ENCODE results near the gene PLPPR3. TPM values are rescaled to one million over a fixed set of nuclear protein-coding genes. Genes with fewer than 3 reads are reported as not detected.

The PLPPR3 gene
- total RNA-seq, 2 donors from 2014 or later: 110 to 111 TPM

- Histone ChIP-seq H3K9ac (ENCODE audit: extremely low read depth, low read length, poor library complexity, severe bottlenecking) (peak overlapping the region; percentile 34), H3K4me1 (ENCODE audit: control insufficient read depth, insufficient read depth, low read length) (peaks cover 11% of the 10 kb centered on the region), H3K4me3 (ENCODE audit: low read length) (no peak overlapping the region), H3K27me3 (ENCODE audit: control insufficient read depth, insufficient read depth, low read length, poor library complexity, severe bottlenecking) (no peaks in the 10 kb centered on the region), H3K9me3 (ENCODE audit: control insufficient read depth, low read length) (no peaks in the 10 kb centered on the region), H3K36me3 (ENCODE audit: control insufficient read depth, insufficient read depth, low read length) (peaks cover 20% of the 10 kb centered on the region), H3K27ac (ENCODE audit: low read depth, low read length) (no peak overlapping the region)
- no peak for TF ChIP-seq CTCF (conservative IDR thresholded peaks at IDR 0.05)
- H3K27me3 Mint-ChIP-seq (ENCODE audit: insufficient read depth): no peaks in the 10 kb centered on the region
- DNase-seq: no peak
- peaks cover 22% of the 10 kb centered on the region for H3K36me3 Mint-ChIP-seq (ENCODE audit: low read depth)
- H3K27ac Mint-ChIP-seq: no peak overlapping the region
- peak overlapping the region; percentile 88 for H3K4me3 Mint-ChIP-seq
- peaks cover 21% of the 10 kb centered on the region for H3K4me1 Mint-ChIP-seq
- H3K9me3 Mint-ChIP-seq: no peaks in the 10 kb centered on the region
- WGBS, 2 experiments (ENCODE audit: insufficient coverage in 1 of 2, insufficient read length in 1 of 2): 92 to 97% methylated on average over 30 to 39 of the region's 39 CpGs
Measured at GRCh38 chr19:795691-796581, 25.8 kb downstream of the PLPPR3 start.

- Histone ChIP-seq H3K4me3 (ENCODE audit: low read length) (no peak overlapping the region), H3K36me3 (ENCODE audit: control insufficient read depth, insufficient read depth, low read length) (peaks cover 12% of the 10 kb centered on the region), H3K9me3 (ENCODE audit: control insufficient read depth, low read length) (no peaks in the 10 kb centered on the region), H3K27ac (ENCODE audit: low read depth, low read length) (no peak overlapping the region), H3K9ac (ENCODE audit: extremely low read depth, low read length, poor library complexity, severe bottlenecking) (no peak overlapping the region), H3K4me1 (ENCODE audit: control insufficient read depth, insufficient read depth, low read length) (peaks cover 4% of the 10 kb centered on the region), H3K27me3 (ENCODE audit: control insufficient read depth, insufficient read depth, low read length, poor library complexity, severe bottlenecking) (no peaks in the 10 kb centered on the region)
- Mint-ChIP-seq H3K36me3 (ENCODE audit: low read depth) (peaks cover 17% of the 10 kb centered on the region), H3K4me3 (no peak overlapping the region), H3K27me3 (ENCODE audit: insufficient read depth) (no peaks in the 10 kb centered on the region), H3K4me1 (peaks cover 15% of the 10 kb centered on the region), H3K27ac (no peak overlapping the region), H3K9me3 (no peaks in the 10 kb centered on the region)
- WGBS, 2 experiments (ENCODE audit: insufficient coverage in 1 of 2, insufficient read length in 1 of 2): 95 to 96% methylated on average over 21 to 28 of the region's 28 CpGs
- peak; percentile 56 for DNase-seq
- no peak for TF ChIP-seq CTCF (conservative IDR thresholded peaks at IDR 0.05)
Measured at GRCh38 chr19:795073-795611, 26.6 kb downstream of the PLPPR3 start.

- peak; percentile 55 for DNase-seq
- H3K4me1 Mint-ChIP-seq: peaks cover 18% of the 10 kb centered on the region
- no peaks in the 10 kb centered on the region for H3K9me3 Mint-ChIP-seq
- H3K36me3 ChIP-seq (ENCODE audit: control insufficient read depth, insufficient read depth, low read length): no peaks in the 10 kb centered on the region
- no peak overlapping the region for H3K27ac ChIP-seq (ENCODE audit: low read depth, low read length)
- H3K4me3 Mint-ChIP-seq: no peak overlapping the region
- H3K9me3 ChIP-seq (ENCODE audit: control insufficient read depth, low read length): no peaks in the 10 kb centered on the region
- no peaks in the 10 kb centered on the region for H3K27me3 ChIP-seq (ENCODE audit: control insufficient read depth, insufficient read depth, low read length, poor library complexity, severe bottlenecking)
- no peak for TF ChIP-seq CTCF (conservative IDR thresholded peaks at IDR 0.05)
- no peak overlapping the region for H3K27ac Mint-ChIP-seq
- no peak overlapping the region for H3K4me3 ChIP-seq (ENCODE audit: low read length)
- no peaks in the 10 kb centered on the region for H3K27me3 Mint-ChIP-seq (ENCODE audit: insufficient read depth)
- no peak overlapping the region for H3K9ac ChIP-seq (ENCODE audit: extremely low read depth, low read length, poor library complexity, severe bottlenecking)
- peaks cover 3% of the 10 kb centered on the region for H3K4me1 ChIP-seq (ENCODE audit: control insufficient read depth, insufficient read depth, low read length)
- peaks cover 3% of the 10 kb centered on the region for H3K36me3 Mint-ChIP-seq (ENCODE audit: low read depth)
- 94 to 100% methylated on average over 4 to 12 of the region's 12 CpGs for WGBS, 2 experiments (ENCODE audit: insufficient coverage in 1 of 2, insufficient read length in 1 of 2)
Measured at GRCh38 chr19:793806-794205, 27.9 kb downstream of the PLPPR3 start.
